K562 (cell line): ENCODE measurements around the gene CACNA2D3. TPM values are rescaled to one million over a fixed set of nuclear protein-coding genes. Genes with fewer than 3 reads are reported as not detected.

ENCODE experiments used
- ZC3H4 ChIP-seq: sonication (generic); formaldehyde crosslinking; IDR thresholded peaks from 2 replicates; pipeline ENCODE4 v1.9.0; 2021; ENCODE audit warnings: missing genetic modification reagents, borderline replicate concordance
- ZNF696 ChIP-seq: fragments of 250-450 bp; sonication (Bioruptor Pico); conservative IDR thresholded peaks from 2 replicates; pipeline ENCODE4 v1.4.0; 2020; ENCODE audit warnings: mild to moderate bottlenecking, moderate library complexity
- polyA plus RNA-seq, 8 experiments: library from polyadenylated mRNA; depleted of rRNA in 4 of 8; stranded (reverse) in 5 of 8; unstranded in 3 of 8; fragments of >200 nt; fragmentation: Nextera tagmentation in 2 of 8; fragmentation: Illumina TruSeq in 1 of 8; extraction: Ambion mirVana in 2 of 8; extraction: Trizol in 1 of 8; gene quantifications; 2 replicates each; pipeline versions ENCODE4 v1.2.1 to v1.2.3, GENCODE V29; 2011 to 2014; ENCODE audit warnings: inconsistent platforms in 1 of 8, missing spikeins in 1 of 8
- total RNA-seq, 7 experiments: library from RNA; depleted of rRNA in 6 of 7; stranded (reverse); fragments of >200 nt in 6 of 7; fragmentation: Illumina TruSeq in 2 of 7; extraction: Trizol in 2 of 7; gene quantifications; 2 replicates each; pipeline versions ENCODE4 v1.2.1 to v1.2.3, GENCODE V29; 2011 to 2021; ENCODE audit warnings: low replicate concordance in 1 of 7
- TF ChIP-seq, protein P1 (sequence below): fragments of 450-650 bp; IDR thresholded peaks from 2 replicates; pipeline ENCODE4 v1.6.1; 2016; ENCODE audit warnings: mild to moderate bottlenecking, moderate library complexity
- TF ChIP-seq, protein P2 (sequence below): sonication (generic); formaldehyde crosslinking; IDR thresholded peaks from 2 replicates; pipeline ENCODE4 v1.8.1; 2022; ENCODE audit warnings: missing genetic modification reagents

CACNA2D3 gene
- total and polyA plus RNA-seq, 9 of the 15 experiments (the other 6 are each of a cell fraction or from before 2014, with no cell fraction given), result 0.01 TPM; not detected in 8

DNA sequence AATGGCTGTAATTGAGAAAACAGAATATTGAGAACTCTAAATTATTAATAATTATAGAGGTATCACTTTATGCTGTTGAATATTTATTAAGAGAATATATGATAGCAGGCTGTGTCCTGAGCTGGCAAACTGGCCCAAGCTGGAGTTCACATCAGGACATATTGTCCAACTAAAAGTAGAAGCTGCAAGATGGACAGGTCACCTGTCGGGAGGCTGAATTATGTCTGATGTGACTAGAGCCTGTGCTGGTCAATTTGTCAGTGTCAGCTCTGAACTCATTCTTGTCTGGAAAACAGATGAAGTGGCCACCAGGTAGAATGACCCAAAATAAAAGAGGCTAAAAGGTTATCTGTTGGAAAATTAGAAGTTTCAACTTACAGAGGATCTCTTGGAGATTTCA, 413.3 kb downstream of the CACNA2D3 start (continued):
- TF ChIP-seq, protein P1, sequence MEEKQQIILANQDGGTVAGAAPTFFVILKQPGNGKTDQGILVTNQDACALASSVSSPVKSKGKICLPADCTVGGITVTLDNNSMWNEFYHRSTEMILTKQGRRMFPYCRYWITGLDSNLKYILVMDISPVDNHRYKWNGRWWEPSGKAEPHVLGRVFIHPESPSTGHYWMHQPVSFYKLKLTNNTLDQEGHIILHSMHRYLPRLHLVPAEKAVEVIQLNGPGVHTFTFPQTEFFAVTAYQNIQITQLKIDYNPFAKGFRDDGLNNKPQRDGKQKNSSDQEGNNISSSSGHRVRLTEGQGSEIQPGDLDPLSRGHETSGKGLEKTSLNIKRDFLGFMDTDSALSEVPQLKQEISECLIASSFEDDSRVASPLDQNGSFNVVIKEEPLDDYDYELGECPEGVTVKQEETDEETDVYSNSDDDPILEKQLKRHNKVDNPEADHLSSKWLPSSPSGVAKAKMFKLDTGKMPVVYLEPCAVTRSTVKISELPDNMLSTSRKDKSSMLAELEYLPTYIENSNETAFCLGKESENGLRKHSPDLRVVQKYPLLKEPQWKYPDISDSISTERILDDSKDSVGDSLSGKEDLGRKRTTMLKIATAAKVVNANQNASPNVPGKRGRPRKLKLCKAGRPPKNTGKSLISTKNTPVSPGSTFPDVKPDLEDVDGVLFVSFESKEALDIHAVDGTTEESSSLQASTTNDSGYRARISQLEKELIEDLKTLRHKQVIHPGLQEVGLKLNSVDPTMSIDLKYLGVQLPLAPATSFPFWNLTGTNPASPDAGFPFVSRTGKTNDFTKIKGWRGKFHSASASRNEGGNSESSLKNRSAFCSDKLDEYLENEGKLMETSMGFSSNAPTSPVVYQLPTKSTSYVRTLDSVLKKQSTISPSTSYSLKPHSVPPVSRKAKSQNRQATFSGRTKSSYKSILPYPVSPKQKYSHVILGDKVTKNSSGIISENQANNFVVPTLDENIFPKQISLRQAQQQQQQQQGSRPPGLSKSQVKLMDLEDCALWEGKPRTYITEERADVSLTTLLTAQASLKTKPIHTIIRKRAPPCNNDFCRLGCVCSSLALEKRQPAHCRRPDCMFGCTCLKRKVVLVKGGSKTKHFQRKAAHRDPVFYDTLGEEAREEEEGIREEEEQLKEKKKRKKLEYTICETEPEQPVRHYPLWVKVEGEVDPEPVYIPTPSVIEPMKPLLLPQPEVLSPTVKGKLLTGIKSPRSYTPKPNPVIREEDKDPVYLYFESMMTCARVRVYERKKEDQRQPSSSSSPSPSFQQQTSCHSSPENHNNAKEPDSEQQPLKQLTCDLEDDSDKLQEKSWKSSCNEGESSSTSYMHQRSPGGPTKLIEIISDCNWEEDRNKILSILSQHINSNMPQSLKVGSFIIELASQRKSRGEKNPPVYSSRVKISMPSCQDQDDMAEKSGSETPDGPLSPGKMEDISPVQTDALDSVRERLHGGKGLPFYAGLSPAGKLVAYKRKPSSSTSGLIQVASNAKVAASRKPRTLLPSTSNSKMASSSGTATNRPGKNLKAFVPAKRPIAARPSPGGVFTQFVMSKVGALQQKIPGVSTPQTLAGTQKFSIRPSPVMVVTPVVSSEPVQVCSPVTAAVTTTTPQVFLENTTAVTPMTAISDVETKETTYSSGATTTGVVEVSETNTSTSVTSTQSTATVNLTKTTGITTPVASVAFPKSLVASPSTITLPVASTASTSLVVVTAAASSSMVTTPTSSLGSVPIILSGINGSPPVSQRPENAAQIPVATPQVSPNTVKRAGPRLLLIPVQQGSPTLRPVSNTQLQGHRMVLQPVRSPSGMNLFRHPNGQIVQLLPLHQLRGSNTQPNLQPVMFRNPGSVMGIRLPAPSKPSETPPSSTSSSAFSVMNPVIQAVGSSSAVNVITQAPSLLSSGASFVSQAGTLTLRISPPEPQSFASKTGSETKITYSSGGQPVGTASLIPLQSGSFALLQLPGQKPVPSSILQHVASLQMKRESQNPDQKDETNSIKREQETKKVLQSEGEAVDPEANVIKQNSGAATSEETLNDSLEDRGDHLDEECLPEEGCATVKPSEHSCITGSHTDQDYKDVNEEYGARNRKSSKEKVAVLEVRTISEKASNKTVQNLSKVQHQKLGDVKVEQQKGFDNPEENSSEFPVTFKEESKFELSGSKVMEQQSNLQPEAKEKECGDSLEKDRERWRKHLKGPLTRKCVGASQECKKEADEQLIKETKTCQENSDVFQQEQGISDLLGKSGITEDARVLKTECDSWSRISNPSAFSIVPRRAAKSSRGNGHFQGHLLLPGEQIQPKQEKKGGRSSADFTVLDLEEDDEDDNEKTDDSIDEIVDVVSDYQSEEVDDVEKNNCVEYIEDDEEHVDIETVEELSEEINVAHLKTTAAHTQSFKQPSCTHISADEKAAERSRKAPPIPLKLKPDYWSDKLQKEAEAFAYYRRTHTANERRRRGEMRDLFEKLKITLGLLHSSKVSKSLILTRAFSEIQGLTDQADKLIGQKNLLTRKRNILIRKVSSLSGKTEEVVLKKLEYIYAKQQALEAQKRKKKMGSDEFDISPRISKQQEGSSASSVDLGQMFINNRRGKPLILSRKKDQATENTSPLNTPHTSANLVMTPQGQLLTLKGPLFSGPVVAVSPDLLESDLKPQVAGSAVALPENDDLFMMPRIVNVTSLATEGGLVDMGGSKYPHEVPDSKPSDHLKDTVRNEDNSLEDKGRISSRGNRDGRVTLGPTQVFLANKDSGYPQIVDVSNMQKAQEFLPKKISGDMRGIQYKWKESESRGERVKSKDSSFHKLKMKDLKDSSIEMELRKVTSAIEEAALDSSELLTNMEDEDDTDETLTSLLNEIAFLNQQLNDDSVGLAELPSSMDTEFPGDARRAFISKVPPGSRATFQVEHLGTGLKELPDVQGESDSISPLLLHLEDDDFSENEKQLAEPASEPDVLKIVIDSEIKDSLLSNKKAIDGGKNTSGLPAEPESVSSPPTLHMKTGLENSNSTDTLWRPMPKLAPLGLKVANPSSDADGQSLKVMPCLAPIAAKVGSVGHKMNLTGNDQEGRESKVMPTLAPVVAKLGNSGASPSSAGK, result no peak
- TF ChIP-seq, protein P2, sequence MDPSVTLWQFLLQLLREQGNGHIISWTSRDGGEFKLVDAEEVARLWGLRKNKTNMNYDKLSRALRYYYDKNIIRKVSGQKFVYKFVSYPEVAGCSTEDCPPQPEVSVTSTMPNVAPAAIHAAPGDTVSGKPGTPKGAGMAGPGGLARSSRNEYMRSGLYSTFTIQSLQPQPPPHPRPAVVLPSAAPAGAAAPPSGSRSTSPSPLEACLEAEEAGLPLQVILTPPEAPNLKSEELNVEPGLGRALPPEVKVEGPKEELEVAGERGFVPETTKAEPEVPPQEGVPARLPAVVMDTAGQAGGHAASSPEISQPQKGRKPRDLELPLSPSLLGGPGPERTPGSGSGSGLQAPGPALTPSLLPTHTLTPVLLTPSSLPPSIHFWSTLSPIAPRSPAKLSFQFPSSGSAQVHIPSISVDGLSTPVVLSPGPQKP (CRISPR knock-in tag), result no peak
- no peak for TF ChIP-seq ZNF696 (CRISPR knock-in tag)
- no peak for TF ChIP-seq ZC3H4 (CRISPR knock-in tag)
